GM12878 (cell line): Measurements from ENCODE around the gene NIPAL3. TPM values are rescaled to one million over a fixed set of nuclear protein-coding genes. Genes with fewer than 3 reads are reported as not detected.

ENCODE experiments used
- ATAC-seq: fragments of 200-7000 bp; cut with Tn5 transposase; 3 replicates; pipeline ENCODE4 v1.9.1; 2020; ENCODE audit warnings: mild to moderate bottlenecking, moderate library complexity
- BruUV-seq: library from RNA; stranded (reverse); fragments of 400-500 nt; replicated peaks from 2 replicates; lab custom pipeline; 2021; lab: Mats Ljungman, UMichigan
- CTCF ChIA-PET: fragments of 300-600 bp; sonication (Branson Sonifier 250); formaldehyde crosslinking; extraction: SDS; loops from one replicate; lab custom pipeline; 2021; ENCODE audit warnings: inconsistent platforms; lab: Yijun Ruan, JAX
- POLR2A ChIA-PET: fragments of 350-600 bp; formaldehyde crosslinking; extraction: SDS; loops from one replicate; lab custom pipeline; 2021; ENCODE audit warnings: inconsistent platforms; lab: Charles Lee
- RAD21 ChIA-PET: fragments of 300-600 bp; sonication (Branson Sonifier 250); formaldehyde crosslinking; loops from one replicate; lab custom pipeline; 2023; ENCODE audit warnings: antibody characterized with exemption; ENCODE audit not compliant: unreplicated experiment; lab: Charles Lee
- SMC1A ChIA-PET: fragments of 300-600 bp; sonication (Branson Sonifier 250); formaldehyde crosslinking; loops from one replicate; lab custom pipeline; 2023; ENCODE audit not compliant: unreplicated experiment, uncharacterized antibody; lab: Charles Lee
- DNase-seq: peaks from one replicate; pipeline ENCODE4 v3.0.0-alpha.2; 2011; ENCODE audit warnings: low read depth, low spot score
- FAIRE-seq: peaks from 3 replicates; lab custom pipeline; 2011; peaks lifted over from hg19 to GRCh38; lab: Jason Lieb, UNC
- H2AFZ ChIP-seq: 2 replicates; pipeline ENCODE4 v1.6.0; 2011; ENCODE audit warnings: low read depth, low read length, control low read depth; ENCODE audit not compliant: control insufficient read depth
- H3K27ac ChIP-seq: 2 replicates; pipeline ENCODE4 v1.5.1; 2011; ENCODE audit warnings: control low read depth; ENCODE audit not compliant: control insufficient read depth, insufficient read depth
- H3K27me3 ChIP-seq, 2 experiments: replicated peaks in 1 of 2; 2 replicates each; pipeline versions ENCODE4 v1.6.0 to v1.6.1; 2011; ENCODE audit warnings: low read length in 1 of 2; ENCODE audit not compliant: control insufficient read depth in 2 of 2, insufficient read depth in 2 of 2
- H3K36me3 ChIP-seq, 2 experiments: 2 replicates each; pipeline ENCODE4 v1.5.1; 2011; ENCODE audit warnings: low read length in 1 of 2; ENCODE audit not compliant: control insufficient read depth in 2 of 2, insufficient read depth in 2 of 2
- H3K4me1 ChIP-seq: 2 replicates; pipeline ENCODE4 v1.6.1; 2011; ENCODE audit warnings: mild to moderate bottlenecking, low read length, moderate library complexity, mixed read lengths; ENCODE audit not compliant: control insufficient read depth, insufficient read depth
- H3K4me2 ChIP-seq: 2 replicates; pipeline ENCODE4 v1.6.0; 2011; ENCODE audit warnings: control low read depth; ENCODE audit not compliant: control insufficient read depth, insufficient read depth
- H3K4me3 ChIP-seq: fragments of 200-600 bp; sonication (generic); 2 replicates; pipeline ENCODE4 v1.5.1; 2016
- H3K79me2 ChIP-seq: 2 replicates; pipeline ENCODE4 v1.6.0; 2011; ENCODE audit warnings: low read length; ENCODE audit not compliant: control insufficient read depth, insufficient read depth
- H3K9ac ChIP-seq: 2 replicates; pipeline ENCODE4 v1.8.0; 2011; ENCODE audit warnings: low read length, control low read depth, mixed read lengths; ENCODE audit not compliant: control insufficient read depth, insufficient read depth
- H3K9me3 ChIP-seq: replicated peaks from 3 replicates; pipeline ENCODE4 v1.5.1; 2011; ENCODE audit warnings: mild to moderate bottlenecking, low read length; ENCODE audit not compliant: control insufficient read depth, insufficient read depth
- H4K20me1 ChIP-seq: 2 replicates; pipeline ENCODE4 v1.6.0; 2011; ENCODE audit not compliant: control insufficient read depth, insufficient read depth
- CBX3 ChIP-seq: fragments of 200-600 bp; sonication (generic); IDR thresholded peaks from 2 replicates; pipeline ENCODE4 v1.6.1; 2016; ENCODE audit warnings: low read depth, borderline replicate concordance
- CHD4 ChIP-seq: fragments of 200-600 bp; sonication (generic); IDR thresholded peaks from 2 replicates; pipeline ENCODE4 v1.6.1; 2016; ENCODE audit warnings: mild to moderate bottlenecking
- EGR1 ChIP-seq, 2 experiments: IDR thresholded peaks; 1 replicate in 1 of 2; 2 replicates in 1 of 2; pipeline ENCODE4 v1.6.1; 2011 to 2012; ENCODE audit warnings: low read depth in 2 of 2, low read length in 2 of 2, borderline replicate concordance in 1 of 2, mild to moderate bottlenecking in 1 of 2, moderate library complexity in 1 of 2
- FOS ChIP-seq: IDR thresholded peaks from 3 replicates; pipeline ENCODE4 v1.6.1; 2011; ENCODE audit warnings: borderline replicate concordance; ENCODE audit not compliant: insufficient read length; ENCODE audit errors: extremely low read depth
- IRF4 ChIP-seq: IDR thresholded peaks from 2 replicates; pipeline ENCODE4 v1.6.1; 2011; ENCODE audit warnings: low read depth, low read length
- MTA3 ChIP-seq: IDR thresholded peaks from 2 replicates; pipeline ENCODE4 v1.6.1; 2012; ENCODE audit warnings: low read length, inconsistent platforms, borderline replicate concordance
- NFYB ChIP-seq: IDR thresholded peaks from 2 replicates; pipeline ENCODE4 v1.6.1; 2011; ENCODE audit warnings: low read depth, mild to moderate bottlenecking, low read length, improper control_type of control experiment, moderate library complexity; ENCODE audit not compliant: insufficient read depth
- PML ChIP-seq: IDR thresholded peaks from 2 replicates; pipeline ENCODE4 v1.6.1; 2012; ENCODE audit warnings: low read length, inconsistent platforms
- POLR2AphosphoS2 ChIP-seq: IDR thresholded peaks from 2 replicates; pipeline ENCODE4 v1.6.1; 2011; ENCODE audit warnings: low read depth, mild to moderate bottlenecking, low read length, improper control_type of control experiment, moderate library complexity
- SREBF2 ChIP-seq: IDR thresholded peaks from 2 replicates; pipeline ENCODE4 v1.6.1; 2012; ENCODE audit warnings: mild to moderate bottlenecking, low read length
- TCF12 ChIP-seq: IDR thresholded peaks from 2 replicates; pipeline ENCODE4 v1.6.1; 2011; ENCODE audit warnings: low read depth, mild to moderate bottlenecking, low read length
- ZBED1 ChIP-seq: IDR thresholded peaks from 2 replicates; pipeline ENCODE4 v1.6.1; 2016; ENCODE audit warnings: borderline replicate concordance
- WGBS: methylation state at CpG from one replicate; pipeline ENCODE4 v1.1.6; 2016; ENCODE audit warnings: low lambda C conversion rate; ENCODE audit not compliant: insufficient replicate concordance, insufficient coverage; ENCODE audit errors: missing lambda C conversion rate; 5-methylcytosine and 5-hydroxymethylcytosine counted together
- in situ Hi-C: fragments of 300-500 bp; cut with MboI; formaldehyde crosslinking; loops from 9 replicates; pipeline ENCODE4 v1.14.3; 2018; ENCODE audit warnings: mixed read lengths
- intact Hi-C: fragments of 100-400 bp; cut with micrococcal nuclease; formaldehyde crosslinking; loops from one replicate; pipeline ENCODE4 v1.14.2; 2022; ENCODE audit not compliant: unreplicated experiment
- polyA plus RNA-seq, 11 experiments: library from polyadenylated mRNA; depleted of rRNA in 4 of 11; unstranded in 6 of 11; stranded (reverse) in 5 of 11; fragments of >200 nt; fragmentation: Nextera tagmentation in 4 of 11; fragmentation: Illumina TruSeq in 1 of 11; extraction: Ambion mirVana in 4 of 11; extraction: Trizol in 1 of 11; gene quantifications; 1 replicate in 1 of 11; 2 replicates in 10 of 11; pipeline versions ENCODE4 v1.2.1 to v1.2.3, GENCODE V29; 2011 to 2016; ENCODE audit warnings: inconsistent platforms in 2 of 11, missing spikeins in 2 of 11, low read depth in 1 of 11
- total RNA-seq, 4 experiments: library from RNA; depleted of rRNA in 3 of 4; stranded (reverse); fragments of >200 nt in 3 of 4; fragmentation: Illumina TruSeq in 1 of 4; extraction: Trizol in 1 of 4; gene quantifications; 2 replicates each; pipeline versions ENCODE4 v1.2.1 to v1.2.3, GENCODE V29; 2013 to 2021
- TF ChIP-seq, protein P1 (sequence below): fragments of 450-650 bp; IDR thresholded peaks from 2 replicates; pipeline ENCODE4 v1.6.1; 2016; ENCODE audit warnings: mild to moderate bottlenecking
- TF ChIP-seq, protein P2 (sequence below): fragments of 450-650 bp; IDR thresholded peaks from 2 replicates; pipeline ENCODE4 v1.6.1; 2017; ENCODE audit warnings: low read depth, mild to moderate bottlenecking, moderate library complexity

NIPAL3 gene
- total and polyA plus RNA-seq, 10 of the 15 experiments (the other 5 are each of a cell fraction or from before 2014, with no cell fraction given), result 2.1 to 9.4 (median 4.2) TPM

DNA sequence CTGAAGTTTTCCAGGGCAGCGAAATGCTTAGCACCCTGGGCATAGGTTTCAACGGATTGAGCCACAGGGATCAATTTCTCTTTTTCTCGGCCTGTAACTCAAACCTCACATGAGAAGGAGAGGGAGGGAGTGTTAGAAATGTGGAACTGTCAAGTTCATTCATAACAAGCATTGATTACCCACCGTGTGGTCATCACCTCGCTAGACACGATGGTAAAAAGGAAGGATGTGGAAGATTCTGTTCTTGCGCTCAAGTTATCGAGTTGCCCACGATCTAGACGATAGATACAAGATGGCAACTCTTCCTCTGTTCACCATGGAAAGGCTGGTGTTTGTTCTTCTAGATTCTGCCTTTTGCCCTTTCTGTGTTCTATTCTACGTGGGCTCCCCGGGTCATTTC is 83.0 kb downstream of the NIPAL3 start (continued):
- TF ChIP-seq, protein P1, sequence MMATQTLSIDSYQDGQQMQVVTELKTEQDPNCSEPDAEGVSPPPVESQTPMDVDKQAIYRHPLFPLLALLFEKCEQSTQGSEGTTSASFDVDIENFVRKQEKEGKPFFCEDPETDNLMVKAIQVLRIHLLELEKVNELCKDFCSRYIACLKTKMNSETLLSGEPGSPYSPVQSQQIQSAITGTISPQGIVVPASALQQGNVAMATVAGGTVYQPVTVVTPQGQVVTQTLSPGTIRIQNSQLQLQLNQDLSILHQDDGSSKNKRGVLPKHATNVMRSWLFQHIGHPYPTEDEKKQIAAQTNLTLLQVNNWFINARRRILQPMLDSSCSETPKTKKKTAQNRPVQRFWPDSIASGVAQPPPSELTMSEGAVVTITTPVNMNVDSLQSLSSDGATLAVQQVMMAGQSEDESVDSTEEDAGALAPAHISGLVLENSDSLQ, result no peak
- no peak for TF ChIP-seq ZBED1
- no peak for TF ChIP-seq PML

DNA sequence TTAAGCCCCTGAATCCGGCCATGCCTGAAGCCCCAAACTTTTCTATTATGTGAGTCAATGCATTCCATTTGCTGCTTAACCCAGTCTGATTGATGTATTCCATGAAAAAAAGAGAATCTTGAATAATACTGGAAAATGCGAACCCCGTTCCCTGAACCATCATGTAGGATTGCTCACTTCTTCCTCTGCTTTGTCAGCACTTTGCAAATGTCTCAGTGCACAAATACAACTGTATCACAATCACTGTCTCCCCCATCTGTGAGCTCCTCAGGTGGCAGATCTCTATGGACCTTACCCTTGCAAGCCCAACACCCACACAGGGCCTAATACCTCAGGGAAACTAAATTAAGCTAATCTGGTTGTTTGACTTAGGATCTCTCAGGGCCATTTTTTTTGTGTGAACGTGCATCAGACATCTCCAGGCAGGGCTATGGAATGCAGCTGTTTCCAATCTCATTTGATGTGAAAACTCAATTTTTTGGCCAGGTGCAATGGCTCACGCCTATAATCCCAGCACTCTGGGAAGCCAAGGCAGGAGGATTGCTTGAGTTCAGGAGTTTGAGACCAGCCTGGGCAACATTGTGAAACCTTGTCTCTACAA is 84.9 kb downstream of the NIPAL3 start:
- FAIRE-seq, result no peak

More for the DNA sequence above, 84.9 kb downstream of the NIPAL3 start:
- 61% methylated on average over 5 of the region's 5 CpGs for WGBS
- POLR2A ChIA-PET, result no interaction called here
- RAD21 ChIA-PET, result no interaction called here
- Histone ChIP-seq H3K4me2 (no peak overlapping the region), H3K4me3 (no peak overlapping the region), H3K79me2 (no peaks in the 10 kb centered on the region), H3K9ac (no peak overlapping the region)
- CTCF ChIA-PET, result no interaction called here
- no peak for TF ChIP-seq SREBF2
- TF ChIP-seq CHD4, result no peak
- TF ChIP-seq TCF12, result no peak
- TF ChIP-seq CBX3, result no peak
- TF ChIP-seq IRF4, result no peak
- no peak for TF ChIP-seq FOS
- no peak for TF ChIP-seq POLR2AphosphoS2
- TF ChIP-seq NFYB, result no peak
- TF ChIP-seq, protein P2, sequence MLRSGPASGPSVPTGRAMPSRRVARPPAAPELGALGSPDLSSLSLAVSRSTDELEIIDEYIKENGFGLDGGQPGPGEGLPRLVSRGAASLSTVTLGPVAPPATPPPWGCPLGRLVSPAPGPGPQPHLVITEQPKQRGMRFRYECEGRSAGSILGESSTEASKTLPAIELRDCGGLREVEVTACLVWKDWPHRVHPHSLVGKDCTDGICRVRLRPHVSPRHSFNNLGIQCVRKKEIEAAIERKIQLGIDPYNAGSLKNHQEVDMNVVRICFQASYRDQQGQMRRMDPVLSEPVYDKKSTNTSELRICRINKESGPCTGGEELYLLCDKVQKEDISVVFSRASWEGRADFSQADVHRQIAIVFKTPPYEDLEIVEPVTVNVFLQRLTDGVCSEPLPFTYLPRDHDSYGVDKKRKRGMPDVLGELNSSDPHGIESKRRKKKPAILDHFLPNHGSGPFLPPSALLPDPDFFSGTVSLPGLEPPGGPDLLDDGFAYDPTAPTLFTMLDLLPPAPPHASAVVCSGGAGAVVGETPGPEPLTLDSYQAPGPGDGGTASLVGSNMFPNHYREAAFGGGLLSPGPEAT, result no peak
- no peak for TF ChIP-seq EGR1 (IDR thresholded peaks at IDR 0.05; ENCODE audit: borderline replicate concordance in 1 of 2, low read depth in 2 of 2, low read length in 2 of 2)
- no peak for TF ChIP-seq MTA3
- TF ChIP-seq, all 136 proteins: peak for 0
- no peak for DNase-seq
- intact Hi-C loops (no loop called here), in situ Hi-C loops (no loop called here)
- no peaks in the 10 kb centered on the region for H4K20me1 ChIP-seq
- SMC1A ChIA-PET, result no interaction called here
- BruUV-seq, result no TSS peak
- peaks cover 10 to 20% of the 10 kb centered on the region in 2 experiments for H3K27me3 ChIP-seq
- H3K36me3 ChIP-seq, result no peaks in the 10 kb centered on the region
- no peak overlapping the region for H3K27ac ChIP-seq
- no peaks in the 10 kb centered on the region for H3K9me3 ChIP-seq
- ATAC-seq, result no peak
- H3K4me1 ChIP-seq, result peaks cover 8% of the 10 kb centered on the region
- no peak overlapping the region for H2AFZ ChIP-seq
